Activated T-helper 1 cell treated with Interleukin-2 at 50 U/mL for 16 hours (primary cell): ENCODE data around the gene AMN1.

Experiments
- DNase-seq: peaks from one replicate; pipeline ENCODE4 v3.0.0-alpha.2; 2020; ENCODE audit warnings: low read depth

Gene AMN1

GRCh38 chr12:31629756-31630732 lies 98.8 kb downstream of the AMN1 start:
- no peak for DNase-seq

- no peak for DNase-seq
Observed at GRCh38 chr12:31627456-31628054, 101.3 kb downstream of the AMN1 start.

GRCh38 chr12:31626270-31626995 lies 102.4 kb downstream of the AMN1 start:
- no peak for DNase-seq

- no peak for DNase-seq
Observed at GRCh38 chr12:31622038-31622437, 106.8 kb downstream of the AMN1 start.
